GM19023 (cell line): ENCODE measurements around the gene TCAF1.

Source experiments
- ATAC-seq: cut with Tn5 transposase; IDR thresholded peaks from one replicate; pipeline ENCODE4 v1.9.1; 2021; ENCODE audit warnings: mild to moderate bottlenecking, moderate library complexity; ENCODE audit not compliant: unreplicated experiment

Gene TCAF1

GRCh38 chr7:143906151-143906550 is 4.2 kb upstream of the TCAF1 start:
- ATAC-seq, result no peak

- no peak for ATAC-seq
Measured at GRCh38 chr7:143905509-143905908, 3.5 kb upstream of the TCAF1 start.

- ATAC-seq, result no peak
Measured at GRCh38 chr7:143902332-143902899, 440 bp upstream of the TCAF1 start.

GRCh38 chr7:143901332-143901667 is 676 bp downstream of the TCAF1 start:
- no peak for ATAC-seq

- ATAC-seq, result no peak
Measured at GRCh38 chr7:143900230-143900766, 1.7 kb downstream of the TCAF1 start.

- ATAC-seq, result no peak
Measured at GRCh38 chr7:143898810-143899209, 3.2 kb downstream of the TCAF1 start.

DNA sequence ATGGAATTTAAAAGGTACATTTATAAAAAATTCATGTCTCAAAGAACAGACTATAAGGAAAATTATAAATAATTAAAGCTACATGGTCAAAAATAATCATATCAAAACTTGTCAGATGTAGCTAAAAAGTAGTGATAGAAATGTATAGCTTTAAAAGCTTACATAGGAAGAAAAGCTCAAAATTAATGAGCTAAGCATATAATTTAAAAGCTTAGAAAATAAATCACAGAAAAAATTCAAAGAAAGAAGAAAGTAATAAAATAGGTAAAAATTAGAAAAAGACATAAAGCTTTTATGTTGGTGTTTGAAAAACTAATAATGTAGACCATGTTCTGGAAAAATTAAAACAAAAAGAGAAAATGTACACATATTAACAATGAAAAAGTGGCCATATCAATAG is 5.3 kb downstream of the TCAF1 start:
- ATAC-seq, result no peak

DNA sequence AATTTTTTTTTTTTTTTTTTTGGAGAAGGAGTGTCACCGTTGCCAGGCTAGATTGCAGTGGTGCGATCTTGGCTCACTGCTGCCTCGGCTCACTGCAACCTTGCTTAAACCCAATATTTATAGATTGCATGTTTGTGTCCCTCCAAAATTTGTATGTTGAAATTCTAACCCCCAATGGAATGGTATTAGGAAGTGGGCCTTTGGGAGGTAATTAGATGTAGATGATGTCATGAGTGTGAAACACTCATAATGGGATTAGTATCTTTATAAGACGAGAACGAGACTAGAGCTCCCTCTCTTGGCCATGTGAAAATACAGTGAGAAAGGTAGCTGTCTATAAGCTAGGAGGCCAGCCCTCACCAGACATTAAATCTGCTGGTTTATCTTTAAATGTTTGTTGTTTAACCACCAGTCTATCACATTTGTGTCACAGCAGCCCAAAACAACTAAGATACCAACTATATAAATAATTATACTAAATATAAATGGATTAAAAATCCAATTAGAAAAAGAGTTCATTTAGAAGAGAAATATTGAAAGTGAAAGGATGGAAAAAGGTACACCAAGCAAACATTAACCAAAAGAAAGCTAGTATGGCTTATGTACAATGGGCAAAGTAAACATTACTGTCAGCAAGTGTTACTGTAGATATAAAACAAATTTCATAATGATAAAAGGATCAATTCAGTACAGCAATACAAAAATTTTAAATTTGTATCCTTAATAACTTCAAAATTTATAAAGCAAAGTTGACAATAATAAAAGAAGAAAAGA is 9.3 kb downstream of the TCAF1 start:
- ATAC-seq, result peak; percentile 98

GRCh38 chr7:143891457-143891856 is 10.5 kb downstream of the TCAF1 start:
- ATAC-seq, result no peak

GRCh38 chr7:143890558-143890957 is 11.4 kb downstream of the TCAF1 start:
- no peak for ATAC-seq

DNA sequence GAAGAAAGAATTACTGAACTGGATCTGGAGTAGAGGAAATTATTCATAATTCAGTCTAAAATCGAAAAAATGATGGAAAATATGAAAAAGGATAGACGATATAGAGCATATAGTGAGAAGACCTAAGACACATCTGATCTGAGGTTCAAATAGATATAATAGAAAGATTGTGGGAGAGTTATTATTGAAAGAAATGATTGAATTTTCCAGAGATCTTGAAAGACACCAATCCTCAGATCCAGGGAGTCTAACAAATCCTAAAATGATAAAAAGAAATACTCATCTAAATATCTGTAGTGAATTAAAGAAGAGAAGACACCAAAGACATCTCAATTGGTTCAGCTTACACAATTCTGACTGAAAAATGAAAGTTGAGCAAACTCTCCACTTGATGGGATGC is 12.9 kb downstream of the TCAF1 start:
- ATAC-seq, result no peak

GRCh38 chr7:143886826-143887477 is 15.0 kb downstream of the TCAF1 start:
- no peak for ATAC-seq

GRCh38 chr7:143885951-143886350 is 16.0 kb downstream of the TCAF1 start:
- ATAC-seq, result no peak

GRCh38 chr7:143884969-143885559 is 16.9 kb downstream of the TCAF1 start:
- peak; percentile 84 for ATAC-seq

DNA sequence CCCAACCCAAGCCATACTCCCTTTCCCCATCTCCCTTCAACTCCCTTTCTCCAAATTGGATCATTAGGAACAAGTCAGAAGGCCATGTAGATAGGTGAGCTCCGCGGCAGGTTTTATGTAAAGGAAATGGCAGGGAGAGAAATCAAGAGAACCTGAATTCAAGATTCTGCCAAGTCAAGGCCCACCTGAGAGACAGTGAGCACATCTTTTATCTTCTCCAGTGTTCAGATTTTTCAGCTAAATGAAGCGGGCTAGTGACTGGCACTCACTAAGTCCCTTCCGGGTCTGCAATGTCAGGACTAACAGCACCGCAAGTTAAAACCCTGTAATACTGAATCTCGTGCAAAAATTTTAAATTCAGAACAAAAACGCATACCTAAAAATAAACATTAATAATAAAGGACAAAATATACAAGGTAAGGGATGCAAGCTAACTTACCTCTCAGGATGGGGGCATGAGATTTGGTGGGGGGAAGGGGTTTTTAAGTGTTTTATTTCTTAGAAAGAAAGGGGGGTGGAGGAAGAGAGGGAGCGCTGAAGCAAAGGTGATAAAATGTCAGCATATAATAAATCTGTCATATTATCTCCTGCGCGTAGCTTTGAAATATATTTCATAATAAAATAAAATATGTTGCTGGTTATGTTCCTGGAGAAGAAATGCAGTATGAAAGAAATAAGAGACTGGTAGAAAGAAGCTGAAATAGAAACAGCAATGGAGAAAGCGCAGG is 17.6 kb downstream of the TCAF1 start:
- ATAC-seq, result no peak

- no peak for ATAC-seq
Measured at GRCh38 chr7:143882604-143883078, 19.3 kb downstream of the TCAF1 start.

- ATAC-seq, result no peak
Measured at GRCh38 chr7:143882020-143882603, 19.9 kb downstream of the TCAF1 start.

DNA sequence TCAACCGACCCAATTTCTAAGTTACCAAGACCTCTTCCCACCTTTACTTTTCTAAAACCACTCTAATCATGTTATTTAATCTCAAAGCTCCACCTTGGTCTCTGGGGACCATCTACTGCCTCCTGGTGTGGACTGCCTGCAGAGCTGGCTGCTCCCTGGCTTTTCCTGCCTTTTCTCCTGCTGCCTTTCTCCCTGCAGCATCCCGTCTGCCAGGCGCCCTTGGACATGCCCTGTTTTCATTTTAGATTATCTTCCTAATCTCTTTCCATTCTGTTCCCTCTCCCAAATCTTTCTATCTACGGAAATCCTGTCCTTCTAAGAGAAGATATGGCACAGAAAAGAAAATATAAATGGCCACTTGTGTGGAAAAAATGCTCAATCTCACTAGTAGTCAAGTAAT is 23.1 kb downstream of the TCAF1 start:
- ATAC-seq, result no peak

DNA sequence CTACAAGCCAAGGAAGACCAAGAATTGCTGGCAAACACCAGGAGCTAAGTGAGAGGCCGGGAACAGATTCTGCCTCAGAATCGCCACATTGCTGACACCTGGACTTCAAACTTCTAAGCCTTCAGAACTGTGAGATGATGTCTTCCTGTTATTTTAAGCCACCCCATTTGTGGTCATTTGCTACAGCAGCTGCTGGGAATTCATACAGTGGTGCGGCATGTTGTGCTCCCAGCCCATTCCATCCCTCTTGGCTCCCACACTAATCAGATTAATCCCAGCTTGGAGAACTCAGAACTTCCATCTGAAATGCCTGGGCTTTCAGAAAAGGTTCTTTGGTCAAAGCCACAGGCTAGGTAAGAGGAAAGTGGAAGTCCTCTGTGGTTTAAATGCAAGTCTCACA is 24.9 kb downstream of the TCAF1 start:
- no peak for ATAC-seq

GRCh38 chr7:143876218-143876617 is 25.8 kb downstream of the TCAF1 start:
- ATAC-seq, result no peak
